Mesodermal cell (in vitro differentiated cells): ENCODE results near the gene HPGD.

Experiments used
- H3K27ac ChIP-seq: 2 replicates; pipeline ENCODE4 v1.7.0; 2013; ENCODE audit warnings: mild to moderate bottlenecking, low read depth, low read length, moderate library complexity; ENCODE audit not compliant: severe bottlenecking
- H3K36me3 ChIP-seq: 2 replicates; pipeline ENCODE4 v1.7.1; 2013; ENCODE audit warnings: mild to moderate bottlenecking, low read length, moderate library complexity; ENCODE audit not compliant: control insufficient read depth, insufficient read depth
- H3K4me1 ChIP-seq: one replicate; pipeline ENCODE4 v1.7.1; 2013; ENCODE audit warnings: mild to moderate bottlenecking, low read length; ENCODE audit not compliant: insufficient read depth, control insufficient read depth, poor library complexity, severe bottlenecking
- H3K4me3 ChIP-seq: 2 replicates; pipeline ENCODE4 v1.7.0; 2013; ENCODE audit warnings: low read length, control low read depth, mild to moderate bottlenecking; ENCODE audit not compliant: insufficient read depth, poor library complexity, severe bottlenecking; ENCODE audit errors: extremely low read depth
- H3K9me3 ChIP-seq: 2 replicates; pipeline ENCODE4 v1.7.1; 2013; ENCODE audit warnings: mild to moderate bottlenecking, low read length, moderate library complexity; ENCODE audit not compliant: control insufficient read depth
- WGBS, 2 experiments: methylation state at CpG; one replicate each; pipeline ENCODE4 v1.1.5; 2013; ENCODE audit warnings: missing lambda C conversion rate in 2 of 2; ENCODE audit not compliant: insufficient coverage in 2 of 2; 5-methylcytosine and 5-hydroxymethylcytosine counted together

Gene HPGD

DNA sequence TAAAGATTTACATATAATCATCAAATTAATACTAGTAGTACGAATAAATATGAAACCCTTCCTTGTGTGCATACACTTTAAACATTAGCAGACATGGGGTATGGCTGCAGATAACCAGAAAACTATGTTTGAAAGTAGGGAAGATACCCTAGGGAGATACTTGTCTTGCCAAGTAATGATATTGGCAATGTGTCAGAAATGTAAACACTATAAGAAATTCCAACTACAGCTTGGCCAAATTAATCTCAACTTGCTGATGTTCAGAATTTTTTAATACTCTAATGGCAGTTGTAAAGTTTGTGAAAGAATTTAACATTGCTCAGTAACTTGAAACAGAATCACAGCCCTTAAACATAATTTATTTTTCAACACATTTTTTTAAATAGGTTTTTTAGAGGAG, 27.4 kb upstream of the HPGD start:
- Histone ChIP-seq H3K36me3 (no peaks in the 10 kb centered on the region), H3K4me1 (no peaks in the 10 kb centered on the region), H3K9me3 (no peaks in the 10 kb centered on the region), H3K4me3 (no peak overlapping the region), H3K27ac (no peak overlapping the region)
- no CpG with 5 or more reads among the region's 1 CpG for WGBS, 2 experiments

DNA sequence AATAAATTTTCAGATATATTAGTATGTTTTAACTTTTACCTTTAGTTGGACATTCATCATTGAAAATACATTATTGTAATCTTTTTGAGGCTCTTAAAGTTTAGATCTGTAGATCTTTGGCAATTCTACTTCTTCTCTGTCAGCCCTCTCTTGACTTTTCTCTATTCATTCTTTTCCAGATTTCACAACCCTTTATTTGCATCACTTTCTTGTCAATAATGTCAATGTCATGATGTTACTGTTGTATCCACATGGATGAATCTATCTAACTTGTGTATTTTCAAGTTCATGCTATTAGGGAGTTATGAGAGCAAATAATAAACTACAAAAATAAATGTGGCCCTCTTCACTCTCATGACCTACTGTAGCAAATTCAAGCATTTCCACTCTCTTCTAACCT, 23.0 kb upstream of the HPGD start:
- Histone ChIP-seq H3K27ac (no peak overlapping the region), H3K9me3 (no peaks in the 10 kb centered on the region)

DNA sequence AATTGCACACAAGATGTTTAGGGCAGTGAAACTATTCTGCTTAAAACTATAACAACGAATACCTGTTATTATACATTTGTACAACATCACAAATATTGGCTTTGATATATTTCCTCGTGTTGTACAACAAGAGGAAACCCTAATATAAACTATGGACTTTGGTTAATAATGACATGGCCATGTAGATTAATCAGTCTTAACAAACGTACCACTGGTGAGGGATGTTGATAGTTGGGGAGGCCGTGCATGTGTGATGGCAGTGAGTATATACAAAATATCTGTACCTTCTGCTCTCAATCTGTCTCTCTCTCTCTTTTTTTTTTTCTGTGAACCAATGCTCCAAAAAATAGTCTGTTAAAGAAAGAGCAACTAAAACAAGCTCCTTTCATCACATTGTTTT, 22.2 kb upstream of the HPGD start:
- Histone ChIP-seq H3K4me1 (no peaks in the 10 kb centered on the region), H3K4me3 (no peak overlapping the region), H3K9me3 (no peaks in the 10 kb centered on the region), H3K27ac (no peak overlapping the region), H3K36me3 (no peaks in the 10 kb centered on the region)
- 100% methylated on average over 1 of the region's 4 CpGs; no CpG with 5 or more reads in 1 of the 2 experiments for WGBS, 2 experiments

More for the DNA sequence above, 23.0 kb upstream of the HPGD start:
- no peaks in the 10 kb centered on the region for H3K4me1 ChIP-seq
- H3K36me3 ChIP-seq = no peaks in the 10 kb centered on the region
- no peak overlapping the region for H3K4me3 ChIP-seq

DNA sequence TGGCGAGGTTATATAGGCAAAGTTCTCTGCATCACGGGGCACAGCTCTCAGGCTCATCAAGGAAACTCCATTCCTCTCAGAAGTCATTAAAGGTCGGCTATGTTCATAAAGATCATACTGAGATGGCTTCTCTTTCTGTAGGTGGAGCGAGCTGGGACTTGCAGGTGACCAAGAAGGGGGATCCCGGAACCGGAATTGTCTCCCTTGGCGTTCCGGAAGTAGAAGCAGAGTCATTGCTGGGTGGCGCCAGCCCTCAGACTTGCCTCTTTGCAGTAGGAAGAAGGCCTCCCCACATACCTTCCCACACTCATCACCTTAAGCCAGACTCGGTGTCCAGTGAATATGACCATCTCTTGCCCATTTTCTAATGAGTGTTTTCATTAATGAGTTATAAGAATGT, 17.9 kb upstream of the HPGD start:
- Histone ChIP-seq H3K36me3 (no peaks in the 10 kb centered on the region), H3K27ac (no peak overlapping the region), H3K4me1 (no peaks in the 10 kb centered on the region), H3K9me3 (no peaks in the 10 kb centered on the region), H3K4me3 (no peak overlapping the region)
- 82 to 94% methylated on average over 3 to 7 of the region's 10 CpGs for WGBS, 2 experiments

DNA sequence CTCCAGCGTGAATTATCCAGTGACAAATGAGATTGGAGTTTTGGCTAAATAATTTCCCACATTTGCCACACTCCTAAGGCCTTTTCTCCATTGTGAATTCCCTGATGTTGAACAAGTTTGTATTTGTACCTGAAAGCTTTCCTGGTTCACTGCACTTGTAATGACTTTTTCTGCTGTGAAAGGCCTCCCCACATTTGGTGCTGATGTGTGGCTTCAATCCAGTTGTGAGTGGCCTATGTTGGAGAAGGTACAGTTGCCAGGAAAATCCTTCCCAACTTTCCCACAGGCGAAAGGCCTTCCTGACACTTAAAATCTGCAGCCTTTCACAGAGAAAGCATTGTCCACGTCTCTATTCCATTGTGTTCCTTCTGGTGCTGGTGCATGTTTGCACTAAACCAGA, 17.3 kb upstream of the HPGD start:
- H3K9me3 ChIP-seq = no peaks in the 10 kb centered on the region
- H3K4me3 ChIP-seq = no peak overlapping the region
- H3K4me1 ChIP-seq = no peaks in the 10 kb centered on the region
- H3K27ac ChIP-seq = no peak overlapping the region
- no peaks in the 10 kb centered on the region for H3K36me3 ChIP-seq
- 63 to 67% methylated on average over 3 of the region's 3 CpGs for WGBS, 2 experiments

DNA sequence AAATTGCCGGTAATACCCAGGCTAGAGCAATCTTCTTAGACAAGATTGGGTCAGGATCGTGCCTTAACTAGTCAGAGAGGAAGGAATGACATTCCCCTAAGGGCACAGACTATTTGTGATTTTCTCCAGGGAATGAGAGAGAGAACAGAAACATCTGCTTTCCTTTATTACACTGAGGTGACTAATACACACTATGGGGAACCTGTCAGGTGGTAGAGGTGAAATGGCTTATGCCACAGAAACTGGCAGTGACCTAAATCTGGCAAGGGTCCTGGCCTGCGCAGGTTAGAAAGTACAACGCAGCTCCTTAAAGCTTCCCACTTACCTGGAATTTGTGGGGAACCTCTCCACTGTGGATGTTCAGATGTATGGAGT, 16.6 kb upstream of the HPGD start:
- no peaks in the 10 kb centered on the region for H3K4me1 ChIP-seq
- no peak overlapping the region for H3K4me3 ChIP-seq
- no peak overlapping the region for H3K27ac ChIP-seq
- no peaks in the 10 kb centered on the region for H3K36me3 ChIP-seq
- no peaks in the 10 kb centered on the region for H3K9me3 ChIP-seq
- WGBS, 2 experiments = 92 to 93% methylated on average over 3 of the region's 4 CpGs

DNA sequence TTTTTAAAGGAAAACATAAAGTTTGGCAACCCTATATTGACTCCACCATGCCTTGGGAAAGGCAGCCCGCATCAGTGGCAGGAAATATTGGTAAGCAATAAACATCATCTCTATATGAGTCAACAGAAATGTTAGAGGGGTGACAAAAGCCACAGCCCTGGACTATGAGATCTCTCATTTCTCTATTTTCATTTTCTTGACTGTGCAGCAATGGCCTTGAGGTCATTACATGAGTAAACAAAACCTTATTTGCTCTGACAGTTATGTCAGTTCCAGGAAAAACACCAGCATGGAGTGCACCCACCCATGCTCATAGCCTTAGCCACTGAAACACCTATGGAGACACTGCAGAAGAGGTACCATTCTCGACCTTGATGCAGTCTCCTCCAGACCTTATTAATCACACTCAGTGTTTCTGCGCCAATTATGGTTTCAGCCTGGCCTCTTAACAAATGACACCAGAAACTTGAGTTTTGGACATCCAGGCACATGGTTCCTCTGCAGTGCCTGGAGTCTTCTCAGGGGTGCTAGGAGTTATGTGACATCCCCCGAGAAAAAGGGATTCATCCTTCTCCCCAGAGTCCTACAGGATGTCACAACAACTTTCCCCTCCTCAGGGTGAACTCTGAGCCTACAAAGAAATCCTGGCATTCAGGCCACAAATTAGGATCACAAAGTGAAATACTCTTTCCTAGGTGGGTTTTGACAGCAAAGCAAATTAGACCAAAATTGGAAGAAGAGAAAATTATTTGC, 16.0 kb upstream of the HPGD start:
- no peaks in the 10 kb centered on the region for H3K4me1 ChIP-seq
- no peaks in the 10 kb centered on the region for H3K36me3 ChIP-seq
- WGBS, 2 experiments = 59 to 85% methylated on average over 2 to 3 of the region's 4 CpGs
- H3K27ac ChIP-seq = no peak overlapping the region
- no peak overlapping the region for H3K4me3 ChIP-seq
- H3K9me3 ChIP-seq = no peaks in the 10 kb centered on the region

DNA sequence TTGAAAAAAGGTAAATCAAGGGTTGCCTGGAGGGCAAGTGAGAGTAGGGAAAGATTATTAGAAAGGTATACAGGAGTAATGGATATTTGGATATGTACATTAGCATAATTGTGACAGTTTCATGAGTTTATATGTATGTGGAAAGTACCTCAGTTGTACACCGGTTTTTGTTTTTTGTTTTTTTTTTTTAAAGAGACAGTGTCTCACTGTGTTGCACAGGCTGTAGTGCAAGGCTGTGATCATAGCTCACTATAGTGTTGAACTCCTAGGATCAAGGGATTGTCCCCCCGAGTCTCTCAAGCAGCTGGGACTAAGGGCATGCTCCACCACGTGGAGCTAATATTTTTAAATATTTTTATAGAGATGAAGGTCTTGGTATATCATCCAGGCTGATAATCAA, 15.3 kb upstream of the HPGD start:
- no peak overlapping the region for H3K4me3 ChIP-seq
- H3K4me1 ChIP-seq = no peaks in the 10 kb centered on the region
- no peaks in the 10 kb centered on the region for H3K36me3 ChIP-seq
- no peak overlapping the region for H3K27ac ChIP-seq
- 82 to 100% methylated on average over 1 of the region's 3 CpGs for WGBS, 2 experiments
- H3K9me3 ChIP-seq = no peaks in the 10 kb centered on the region

DNA sequence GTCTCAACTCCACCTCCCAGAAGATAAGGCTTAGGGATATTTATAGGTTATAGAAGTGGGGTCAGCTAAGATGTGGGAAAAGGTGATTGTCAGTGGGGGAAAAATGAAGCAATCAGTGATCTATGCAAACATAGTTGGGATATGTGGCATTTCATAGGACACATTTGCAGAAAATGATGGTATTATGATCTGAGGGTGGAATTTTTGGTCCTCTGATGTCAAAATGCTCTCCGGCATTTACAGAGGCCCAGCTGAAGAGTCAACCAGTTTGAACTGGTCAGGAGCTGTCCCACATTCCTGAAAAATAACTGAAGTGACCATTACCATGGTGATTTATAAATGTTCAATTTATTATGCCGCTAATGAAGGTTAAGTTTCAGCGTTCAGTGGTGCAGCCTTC, 12.2 kb upstream of the HPGD start:
- Histone ChIP-seq H3K4me3 (no peak overlapping the region), H3K4me1 (no peaks in the 10 kb centered on the region), H3K36me3 (no peaks in the 10 kb centered on the region), H3K27ac (no peak overlapping the region), H3K9me3 (no peaks in the 10 kb centered on the region)
- 91 to 100% methylated on average over 1 to 2 of the region's 3 CpGs for WGBS, 2 experiments

DNA sequence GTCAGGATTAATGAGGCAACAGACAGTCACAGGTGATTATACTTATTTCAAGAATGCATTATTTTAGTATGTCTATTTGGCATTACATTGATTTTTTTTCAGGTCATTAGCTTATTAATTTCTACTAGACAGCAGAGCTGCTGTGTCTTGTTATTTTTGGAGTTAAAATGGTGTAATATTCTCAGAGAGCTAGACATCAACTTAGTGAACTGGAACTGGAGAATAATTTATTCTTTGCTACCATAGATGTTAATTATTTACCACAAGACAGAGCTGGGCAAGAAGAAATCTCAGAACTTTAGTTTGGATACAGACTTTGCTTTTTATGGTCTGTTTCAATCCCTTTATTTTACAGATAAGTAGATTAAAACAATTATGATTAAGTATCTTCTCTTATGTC, 10.2 kb upstream of the HPGD start:
- Histone ChIP-seq H3K9me3 (no peaks in the 10 kb centered on the region), H3K4me3 (no peak overlapping the region), H3K36me3 (no peaks in the 10 kb centered on the region), H3K27ac (no peak overlapping the region), H3K4me1 (no peaks in the 10 kb centered on the region)

DNA sequence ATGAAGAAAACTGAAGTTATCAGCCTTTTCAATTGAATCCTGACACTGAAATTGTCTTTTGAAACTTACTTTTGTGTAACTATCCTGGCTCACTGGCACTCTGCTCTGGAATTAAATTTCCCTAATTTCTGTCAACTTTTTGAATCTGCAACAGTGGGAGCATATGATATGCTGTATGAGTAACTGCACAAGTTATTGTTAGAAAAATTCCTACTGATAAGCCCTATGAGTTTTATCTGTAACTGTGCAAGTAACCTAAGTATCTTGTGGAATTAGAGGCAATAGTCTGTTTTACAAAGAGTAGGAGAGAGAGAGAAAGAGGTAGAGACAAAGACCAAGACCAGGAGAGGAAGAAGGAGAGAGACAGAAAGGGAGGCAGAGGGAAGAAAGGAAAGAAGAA, 9.2 kb upstream of the HPGD start:
- Histone ChIP-seq H3K4me1 (no peaks in the 10 kb centered on the region), H3K4me3 (no peak overlapping the region), H3K9me3 (no peaks in the 10 kb centered on the region), H3K27ac (no peak overlapping the region), H3K36me3 (no peaks in the 10 kb centered on the region)
